ENCODE data around the gene PTGFRN. TPM values are rescaled to one million over a fixed set of nuclear protein-coding genes. Genes with fewer than 3 reads are reported as not detected.

The PTGFRN gene
- polyA plus RNA-seq, 1 donor from 2014 or later: 20.1 TPM

DNA sequence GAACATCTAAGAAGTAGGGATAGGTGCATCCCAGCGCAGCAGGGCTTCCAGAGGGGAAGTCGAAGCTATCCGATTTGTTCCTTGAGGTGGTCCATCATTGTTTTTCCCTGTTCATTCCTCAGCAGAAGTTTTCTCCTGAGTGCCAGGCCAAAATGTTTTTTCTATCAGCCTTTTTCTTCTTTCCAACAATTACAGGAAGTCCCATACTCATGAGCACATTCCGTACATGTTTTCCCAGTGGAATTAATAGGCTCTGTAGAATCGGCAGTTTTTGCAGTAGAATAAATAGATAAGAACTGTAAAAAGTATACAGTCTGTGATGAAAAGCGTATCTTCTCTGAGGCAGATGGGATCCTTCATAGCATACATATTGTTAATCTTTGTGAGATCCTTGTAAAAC is 116.6 kb downstream of the PTGFRN start:
- no peaks in the 10 kb centered on the region for H4K20me1 ChIP-seq (ENCODE audit: insufficient read depth)
- no peak overlapping the region for H3K4me3 ChIP-seq (ENCODE audit: low read length)
- no peaks in the 10 kb centered on the region for H3K27me3 ChIP-seq (ENCODE audit: insufficient read depth, low read depth, low read length)
- H3K79me2 ChIP-seq (replicated peaks; ENCODE audit: insufficient read depth, low read length): no peaks in the 10 kb centered on the region
- no peaks in the 10 kb centered on the region for H3F3A ChIP-seq (ENCODE audit: insufficient read depth, low read length, poor library complexity, severe bottlenecking)
- no peaks in the 10 kb centered on the region for H3K9me3 ChIP-seq (ENCODE audit: low read length)
- no peaks in the 10 kb centered on the region for H3K9me2 ChIP-seq (ENCODE audit: insufficient read depth, low read length)
- H3K4me2 ChIP-seq (ENCODE audit: low read length): no peak overlapping the region
- TF ChIP-seq, protein P1, sequence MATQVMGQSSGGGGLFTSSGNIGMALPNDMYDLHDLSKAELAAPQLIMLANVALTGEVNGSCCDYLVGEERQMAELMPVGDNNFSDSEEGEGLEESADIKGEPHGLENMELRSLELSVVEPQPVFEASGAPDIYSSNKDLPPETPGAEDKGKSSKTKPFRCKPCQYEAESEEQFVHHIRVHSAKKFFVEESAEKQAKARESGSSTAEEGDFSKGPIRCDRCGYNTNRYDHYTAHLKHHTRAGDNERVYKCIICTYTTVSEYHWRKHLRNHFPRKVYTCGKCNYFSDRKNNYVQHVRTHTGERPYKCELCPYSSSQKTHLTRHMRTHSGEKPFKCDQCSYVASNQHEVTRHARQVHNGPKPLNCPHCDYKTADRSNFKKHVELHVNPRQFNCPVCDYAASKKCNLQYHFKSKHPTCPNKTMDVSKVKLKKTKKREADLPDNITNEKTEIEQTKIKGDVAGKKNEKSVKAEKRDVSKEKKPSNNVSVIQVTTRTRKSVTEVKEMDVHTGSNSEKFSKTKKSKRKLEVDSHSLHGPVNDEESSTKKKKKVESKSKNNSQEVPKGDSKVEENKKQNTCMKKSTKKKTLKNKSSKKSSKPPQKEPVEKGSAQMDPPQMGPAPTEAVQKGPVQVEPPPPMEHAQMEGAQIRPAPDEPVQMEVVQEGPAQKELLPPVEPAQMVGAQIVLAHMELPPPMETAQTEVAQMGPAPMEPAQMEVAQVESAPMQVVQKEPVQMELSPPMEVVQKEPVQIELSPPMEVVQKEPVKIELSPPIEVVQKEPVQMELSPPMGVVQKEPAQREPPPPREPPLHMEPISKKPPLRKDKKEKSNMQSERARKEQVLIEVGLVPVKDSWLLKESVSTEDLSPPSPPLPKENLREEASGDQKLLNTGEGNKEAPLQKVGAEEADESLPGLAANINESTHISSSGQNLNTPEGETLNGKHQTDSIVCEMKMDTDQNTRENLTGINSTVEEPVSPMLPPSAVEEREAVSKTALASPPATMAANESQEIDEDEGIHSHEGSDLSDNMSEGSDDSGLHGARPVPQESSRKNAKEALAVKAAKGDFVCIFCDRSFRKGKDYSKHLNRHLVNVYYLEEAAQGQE (IDR thresholded peaks at IDR 0.05; ENCODE audit: borderline replicate concordance): no peak
- no peak overlapping the region for H2AFZ ChIP-seq (ENCODE audit: low read depth, low read length)
- no peaks in the 10 kb centered on the region for H3K36me3 ChIP-seq (ENCODE audit: insufficient read depth, low read length)
- H3K9ac ChIP-seq (ENCODE audit: low read length): no peak overlapping the region
- no peak overlapping the region for H3K27ac ChIP-seq (ENCODE audit: low read length)

DNA sequence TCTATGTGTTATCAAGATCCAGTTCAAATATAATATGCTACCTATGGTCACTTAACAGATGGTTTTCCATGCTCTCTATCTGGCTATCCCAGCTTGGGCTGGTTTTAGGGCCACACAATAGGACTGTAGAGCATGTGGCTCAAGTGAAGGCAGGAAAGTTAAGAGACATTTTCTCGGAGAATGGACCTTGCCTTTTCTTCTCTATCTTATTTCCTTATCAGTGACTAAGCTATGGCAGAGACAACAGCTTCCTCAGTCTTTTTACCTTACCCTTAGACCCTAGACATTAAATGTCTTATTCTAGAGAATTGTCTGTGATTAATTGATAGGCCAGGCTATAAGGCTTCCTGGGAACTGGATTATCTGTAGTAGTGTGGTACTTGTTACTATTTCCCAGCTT is 120.0 kb downstream of the PTGFRN start:
- H3F3A ChIP-seq (ENCODE audit: insufficient read depth, low read length, poor library complexity, severe bottlenecking): no peaks in the 10 kb centered on the region
- no peak overlapping the region for H3K4me2 ChIP-seq (ENCODE audit: low read length)
- no peaks in the 10 kb centered on the region for H3K36me3 ChIP-seq (ENCODE audit: insufficient read depth, low read length)
- H3K79me2 ChIP-seq (replicated peaks; ENCODE audit: insufficient read depth, low read length): no peaks in the 10 kb centered on the region
- no peaks in the 10 kb centered on the region for H4K20me1 ChIP-seq (ENCODE audit: insufficient read depth)
- H3K9me2 ChIP-seq (ENCODE audit: insufficient read depth, low read length): no peaks in the 10 kb centered on the region
- TF ChIP-seq POLR2AphosphoS5 (IDR thresholded peaks at IDR 0.05) (no peak), MXI1 (conservative IDR thresholded peaks at IDR 0.05; ENCODE audit: poor library complexity, severe bottlenecking) (no peak), EZH2 (IDR thresholded peaks at IDR 0.05; ENCODE audit: borderline replicate concordance, insufficient read depth, low read length, poor library complexity, severe bottlenecking) (no peak), EP300 (conservative IDR thresholded peaks at IDR 0.05; ENCODE audit: poor library complexity, severe bottlenecking) (no peak), SMC3 (conservative IDR thresholded peaks at IDR 0.05; ENCODE audit: poor library complexity) (no peak), RAD21 (conservative IDR thresholded peaks at IDR 0.05) (no peak)
- TF ChIP-seq, protein P2, sequence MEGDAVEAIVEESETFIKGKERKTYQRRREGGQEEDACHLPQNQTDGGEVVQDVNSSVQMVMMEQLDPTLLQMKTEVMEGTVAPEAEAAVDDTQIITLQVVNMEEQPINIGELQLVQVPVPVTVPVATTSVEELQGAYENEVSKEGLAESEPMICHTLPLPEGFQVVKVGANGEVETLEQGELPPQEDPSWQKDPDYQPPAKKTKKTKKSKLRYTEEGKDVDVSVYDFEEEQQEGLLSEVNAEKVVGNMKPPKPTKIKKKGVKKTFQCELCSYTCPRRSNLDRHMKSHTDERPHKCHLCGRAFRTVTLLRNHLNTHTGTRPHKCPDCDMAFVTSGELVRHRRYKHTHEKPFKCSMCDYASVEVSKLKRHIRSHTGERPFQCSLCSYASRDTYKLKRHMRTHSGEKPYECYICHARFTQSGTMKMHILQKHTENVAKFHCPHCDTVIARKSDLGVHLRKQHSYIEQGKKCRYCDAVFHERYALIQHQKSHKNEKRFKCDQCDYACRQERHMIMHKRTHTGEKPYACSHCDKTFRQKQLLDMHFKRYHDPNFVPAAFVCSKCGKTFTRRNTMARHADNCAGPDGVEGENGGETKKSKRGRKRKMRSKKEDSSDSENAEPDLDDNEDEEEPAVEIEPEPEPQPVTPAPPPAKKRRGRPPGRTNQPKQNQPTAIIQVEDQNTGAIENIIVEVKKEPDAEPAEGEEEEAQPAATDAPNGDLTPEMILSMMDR (IDR thresholded peaks at IDR 0.05; ENCODE audit: poor library complexity, severe bottlenecking): no peak
- TF ChIP-seq, protein P1 (IDR thresholded peaks at IDR 0.05; ENCODE audit: borderline replicate concordance): no peak
- no peak overlapping the region for H3K27ac ChIP-seq (ENCODE audit: low read length)
- H3K27me3 ChIP-seq (ENCODE audit: insufficient read depth, low read depth, low read length): no peaks in the 10 kb centered on the region
- H3K9ac ChIP-seq (ENCODE audit: low read length): no peak overlapping the region
- no peaks in the 10 kb centered on the region for H3K9me3 ChIP-seq (ENCODE audit: low read length)
- no peak overlapping the region for H3K4me3 ChIP-seq (ENCODE audit: low read length)
- no peak overlapping the region for H2AFZ ChIP-seq (ENCODE audit: low read depth, low read length)
